IPS DF 19.7 (cell line): ENCODE measurements around the gene BET1.

Experiments used
- DNase-seq: peaks from one replicate; pipeline ENCODE4 v3.0.0-alpha.2; 2013; ENCODE audit warnings: low read depth, low spot score

Gene BET1

GRCh38 chr7:93958216-93958615 is 45.9 kb downstream of the BET1 start:
- DNase-seq: no peak

DNA sequence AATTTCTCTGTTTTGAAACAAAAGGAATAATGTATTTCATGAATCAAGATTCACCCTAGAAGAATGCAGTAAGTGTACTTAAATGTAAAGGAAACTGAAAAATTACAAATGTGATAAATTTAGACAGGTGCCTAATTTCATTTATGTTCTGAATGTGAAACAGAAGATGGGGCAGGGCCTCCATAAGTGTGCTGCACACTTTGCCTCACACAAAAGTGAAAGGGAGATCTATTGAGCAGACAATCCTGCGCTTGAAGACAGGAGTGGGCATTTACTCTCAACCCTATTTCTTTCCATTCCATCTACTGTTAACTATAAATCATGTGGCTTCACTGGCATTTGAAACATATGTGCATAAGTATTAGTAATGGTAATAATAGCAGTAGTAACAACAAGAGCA is 46.4 kb downstream of the BET1 start:
- no peak for DNase-seq

DNA sequence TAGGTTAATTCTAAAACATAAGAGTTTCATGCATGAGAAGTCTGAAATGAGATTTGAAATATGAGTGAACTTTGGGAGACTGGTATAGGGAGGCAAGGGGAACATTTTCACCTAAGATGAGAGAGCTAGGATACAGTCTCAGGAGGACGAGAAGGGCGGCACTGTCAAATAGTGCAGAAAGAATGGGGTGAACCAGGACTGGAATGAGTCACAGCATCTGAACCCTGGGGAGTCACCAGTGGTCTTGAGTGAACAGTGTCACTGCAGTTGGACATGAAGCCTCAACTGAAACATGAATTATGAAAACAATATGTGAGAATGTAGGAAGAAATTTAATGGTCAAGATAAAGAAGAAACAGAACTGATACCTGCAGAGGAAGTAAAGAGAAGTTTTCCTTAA is 48.9 kb downstream of the BET1 start:
- no peak for DNase-seq

GRCh38 chr7:93949423-93949822 is 54.7 kb downstream of the BET1 start:
- no peak for DNase-seq

- DNase-seq: no peak
Measured at GRCh38 chr7:93948873-93949272, 55.3 kb downstream of the BET1 start.

DNA sequence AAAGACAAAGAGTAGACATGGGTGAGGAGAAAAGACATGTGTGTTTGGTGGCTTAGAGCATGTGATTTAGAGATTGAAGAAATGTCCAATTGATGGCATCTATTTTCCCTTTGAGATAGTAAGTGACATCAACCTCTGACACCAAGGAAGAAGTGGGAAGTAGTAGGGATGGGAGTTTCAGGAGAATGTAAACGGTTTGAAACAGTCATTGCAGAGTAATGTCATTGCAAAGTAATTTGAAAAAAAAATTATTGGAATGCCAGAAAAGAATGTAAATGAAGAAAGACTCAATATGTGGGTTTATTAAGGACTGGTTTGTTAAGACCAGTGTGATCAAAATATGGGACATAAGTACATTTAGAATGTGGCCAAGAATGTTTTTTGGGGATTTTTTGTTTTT is 56.0 kb downstream of the BET1 start:
- DNase-seq: no peak

- DNase-seq: no peak
Measured at GRCh38 chr7:93945756-93946535, 58.2 kb downstream of the BET1 start.

- DNase-seq: no peak
Measured at GRCh38 chr7:93945083-93945482, 59.1 kb downstream of the BET1 start.

- DNase-seq: no peak
Measured at GRCh38 chr7:93944673-93945072, 59.5 kb downstream of the BET1 start.

DNA sequence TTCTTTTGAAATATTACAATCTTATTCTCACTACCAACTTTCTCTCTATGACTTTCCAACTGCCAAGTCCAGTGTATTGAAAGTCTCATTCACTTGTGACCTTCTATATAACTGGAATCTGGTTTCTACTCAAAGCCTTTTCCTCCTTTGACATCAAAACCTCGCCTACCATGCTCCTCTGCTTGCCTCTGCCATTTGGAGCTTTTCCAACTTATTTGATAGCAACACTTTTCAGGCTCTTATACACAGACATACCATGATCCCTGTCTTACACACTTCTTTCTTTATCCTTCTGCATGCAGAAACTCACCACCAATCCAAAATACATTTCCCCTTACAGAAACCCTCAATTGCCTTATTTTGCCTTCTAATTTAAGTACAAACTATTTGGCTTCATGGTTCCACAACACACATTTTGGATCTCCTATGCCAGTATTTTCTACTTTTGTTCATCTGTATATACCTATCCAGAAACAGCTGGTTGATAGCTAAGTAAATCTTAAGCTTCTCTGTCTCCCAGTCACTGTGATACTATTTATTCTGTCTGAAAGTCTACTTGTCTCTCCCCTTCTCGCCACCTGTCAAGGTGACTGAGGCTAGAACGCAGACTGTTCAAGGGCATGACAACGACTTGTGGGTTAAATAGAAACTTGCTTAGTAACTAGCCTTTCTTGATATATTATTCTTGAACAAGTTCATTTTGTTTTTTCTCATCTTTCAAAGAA is 60.2 kb downstream of the BET1 start:
- no peak for DNase-seq
